GM18907 (cell line): ENCODE measurements around the gene C12orf43.
"Not testable (repeated sequence)": the region's sequence is repeated elsewhere in the genome, so short reads cannot be mapped to it uniquely, and the experiment has no call there.

ENCODE experiments used
- ATAC-seq: cut with Tn5 transposase; IDR thresholded peaks from one replicate; pipeline ENCODE4 v1.9.1; 2021; ENCODE audit warnings: mild to moderate bottlenecking, moderate library complexity; ENCODE audit not compliant: unreplicated experiment

Gene C12orf43

GRCh38 chr12:121015825-121016766, at the start of gene C12orf43:
Gene C12orf43 (minus strand): TSS chr12:121016487. CDS start chr12:121016474, 13 bp downstream.
- ATAC-seq, result peak; percentile 91

GRCh38 chr12:121065345-121065744, 49.1 kb upstream of the C12orf43 start:
- ATAC-seq, result no peak

GRCh38 chr12:121064586-121064985, 48.3 kb upstream of the C12orf43 start:
- not testable (repeated sequence) for ATAC-seq

- no peak for ATAC-seq
Measured at GRCh38 chr12:121064116-121064515, 47.8 kb upstream of the C12orf43 start.

- no peak for ATAC-seq
Measured at GRCh38 chr12:121062391-121063045, 46.2 kb upstream of the C12orf43 start.

GRCh38 chr12:121061831-121062230, 45.5 kb upstream of the C12orf43 start:
- no peak for ATAC-seq

- peak; percentile 75 for ATAC-seq
Measured at GRCh38 chr12:121060149-121061001, 44.1 kb upstream of the C12orf43 start.

- ATAC-seq, result no peak
Measured at GRCh38 chr12:121059031-121059898, 43.0 kb upstream of the C12orf43 start.

- ATAC-seq, result no peak
Measured at GRCh38 chr12:121057794-121058193, 41.5 kb upstream of the C12orf43 start.

- ATAC-seq, result no peak
Measured at GRCh38 chr12:121053706-121054105, 37.4 kb upstream of the C12orf43 start.

- no peak for ATAC-seq
Measured at GRCh38 chr12:121050725-121051124, 34.4 kb upstream of the C12orf43 start.

GRCh38 chr12:121048442-121048841, 32.2 kb upstream of the C12orf43 start:
- ATAC-seq, result no peak

- ATAC-seq, result not testable (repeated sequence)
Measured at GRCh38 chr12:121047400-121047799, 31.1 kb upstream of the C12orf43 start.

GRCh38 chr12:121043067-121043466, 26.8 kb upstream of the C12orf43 start:
- ATAC-seq, result no peak

GRCh38 chr12:121038861-121039668, 22.8 kb upstream of the C12orf43 start, which contains the start of gene OASL:
Gene OASL (minus strand): TSS chr12:121039246. CDS start chr12:121038971, 275 bp downstream.
- ATAC-seq, result peak; percentile 85

- no peak for ATAC-seq
Measured at GRCh38 chr12:121036810-121037326, 20.6 kb upstream of the C12orf43 start.

- ATAC-seq, result no peak
Measured at GRCh38 chr12:121034616-121035305, 18.5 kb upstream of the C12orf43 start.

- ATAC-seq, result no peak
Measured at GRCh38 chr12:121033625-121034349, 17.5 kb upstream of the C12orf43 start.
